K562 (cell line): ENCODE data around the gene PLCL2. TPM values are rescaled to one million over a fixed set of nuclear protein-coding genes. Genes with fewer than 3 reads are reported as not detected.
A peak's percentile ranks its signal among the peaks of the same experiment; 100 is the strongest.

Source experiments
- ATAC-seq: fragments of 200-7000 bp; cut with Tn5 transposase; 3 replicates; pipeline ENCODE4 v1.9.1; 2020; ENCODE audit warnings: moderate library complexity
- BruUV-seq: library from RNA; stranded (reverse); fragments of 400-500 nt; replicated peaks from 2 replicates; lab custom pipeline; 2021; lab: Mats Ljungman, UMichigan
- CTCF ChIA-PET: fragments of 300-600 bp; formaldehyde crosslinking; extraction: SDS; loops from one replicate; lab custom pipeline; 2021; ENCODE audit warnings: low intra/inter-chr PET ratio; lab: Yijun Ruan, JAX
- POLR2A ChIA-PET: fragments of 300-600, 350-650 bp; sonication (Branson Sonifier 250); formaldehyde crosslinking; extraction: SDS; loops from one replicate; lab custom pipeline; 2021; ENCODE audit warnings: antibody characterized with exemption, inconsistent platforms; lab: Yijun Ruan, JAX
- DNase-seq, 4 experiments: peaks; one replicate each; pipeline versions ENCODE4 v3.0.0 to v3.0.0-alpha.2; 2011 to 2018; ENCODE audit warnings: low spot score in 3 of 4, mixed read lengths in 3 of 4; ENCODE audit errors: extremely low read depth in 1 of 4
- FAIRE-seq: peaks from 2 replicates; lab custom pipeline; 2011; peaks lifted over from hg19 to GRCh38; lab: Jason Lieb, UNC
- H2AFZ ChIP-seq: 2 replicates; pipeline ENCODE4 v1.6.0; 2011; ENCODE audit warnings: low read depth, low read length, control low read depth, inconsistent platforms
- H3K27ac ChIP-seq: fragments of 200-600 bp; 3 replicates; pipeline ENCODE4 v1.8.0; 2011; ENCODE audit warnings: low read depth, mild to moderate bottlenecking, control low read depth, inconsistent platforms, low read length, moderate library complexity, mixed read lengths; ENCODE audit errors: extremely low read depth
- H3K27me3 ChIP-seq, 2 experiments: fragments of 300-600 bp in 1 of 2; 2 replicates in 1 of 2; 3 replicates in 1 of 2; pipeline versions ENCODE4 v1.6.0 to v1.8.0; 2011; ENCODE audit warnings: inconsistent platforms in 2 of 2, low read length in 2 of 2, mild to moderate bottlenecking in 1 of 2, mixed read lengths in 1 of 2, moderate library complexity in 1 of 2; ENCODE audit not compliant: control insufficient read depth in 2 of 2, insufficient read depth in 2 of 2
- H3K36me3 ChIP-seq: fragments of 300-600 bp; 3 replicates; pipeline ENCODE4 v1.8.0; 2011; ENCODE audit warnings: mild to moderate bottlenecking, low read length, inconsistent platforms; ENCODE audit not compliant: control insufficient read depth, insufficient read depth
- H3K4me1 ChIP-seq, 2 experiments: fragments of 200-600 bp in 1 of 2; replicated peaks in 1 of 2; 2 replicates in 1 of 2; 3 replicates in 1 of 2; pipeline versions ENCODE4 v1.5.1 to v1.8.0; 2011; ENCODE audit warnings: inconsistent platforms in 2 of 2, low read length in 2 of 2, mild to moderate bottlenecking in 1 of 2, mixed read lengths in 1 of 2, moderate library complexity in 1 of 2; ENCODE audit not compliant: control insufficient read depth in 2 of 2, insufficient read depth in 2 of 2
- H3K4me2 ChIP-seq: 2 replicates; pipeline ENCODE4 v1.6.1; 2011; ENCODE audit warnings: low read length, control low read depth, inconsistent platforms, mixed read lengths; ENCODE audit not compliant: insufficient read depth
- H3K4me3 ChIP-seq: fragments of 200-600 bp; sonication (generic), shearing (Covaris generic); 2 replicates; pipeline ENCODE4 v1.5.1; 2016; ENCODE audit warnings: control low read depth, inconsistent platforms
- H3K79me2 ChIP-seq: fragments of 200-600 bp; 3 replicates; pipeline ENCODE4 v1.8.0; 2011; ENCODE audit warnings: low read length, inconsistent platforms; ENCODE audit not compliant: control insufficient read depth, insufficient read depth
- H3K9ac ChIP-seq, 2 experiments: 2 replicates each; pipeline versions ENCODE4 v1.6.0 to v1.6.1; 2011; ENCODE audit warnings: low read depth in 2 of 2, low read length in 2 of 2, control low read depth in 1 of 2, inconsistent platforms in 1 of 2, mild to moderate bottlenecking in 1 of 2, mixed read lengths in 1 of 2; ENCODE audit not compliant: insufficient read depth in 1 of 2
- H3K9me1 ChIP-seq: one replicate; pipeline ENCODE4 v1.6.0; 2011; ENCODE audit warnings: inconsistent platforms, mild to moderate bottlenecking, low read length, moderate library complexity; ENCODE audit not compliant: control insufficient read depth, insufficient read depth
- H3K9me3 ChIP-seq: replicated peaks from 2 replicates; pipeline ENCODE4 v1.5.1; 2011; ENCODE audit warnings: low read depth, low read length, inconsistent platforms; ENCODE audit not compliant: control insufficient read depth, insufficient read depth
- H4K20me1 ChIP-seq: replicated peaks from 2 replicates; pipeline ENCODE4 v1.6.1; 2011; ENCODE audit warnings: low read length, inconsistent platforms, mixed read lengths; ENCODE audit not compliant: control insufficient read depth, insufficient read depth
- ARID1B ChIP-seq: fragments of 450-650 bp; IDR thresholded peaks from 2 replicates; pipeline ENCODE4 v1.6.1; 2016; ENCODE audit warnings: antibody characterized with exemption, mild to moderate bottlenecking, inconsistent platforms
- ARID4B ChIP-seq: sonication (generic); formaldehyde crosslinking; IDR thresholded peaks from 2 replicates; pipeline ENCODE4 v1.8.0; 2022; ENCODE audit warnings: mild to moderate bottlenecking, missing genetic modification reagents
- CBX3 ChIP-seq, 2 experiments: IDR thresholded peaks; 1 replicate in 1 of 2; 2 replicates in 1 of 2; pipeline ENCODE4 v1.6.1; 2012; ENCODE audit warnings: inconsistent platforms in 2 of 2, low read length in 2 of 2, borderline replicate concordance in 1 of 2, control low read depth in 1 of 2
- DNMT1 ChIP-seq: fragments of 450-650 bp; IDR thresholded peaks from 2 replicates; pipeline ENCODE4 v1.6.1; 2016; ENCODE audit warnings: antibody characterized with exemption, mild to moderate bottlenecking
- EP300 ChIP-seq: IDR thresholded peaks from 2 replicates; pipeline ENCODE4 v1.6.1; 2012; ENCODE audit warnings: low read length, improper control_type of control experiment
- SMARCA4 ChIP-seq: fragments of 450-650 bp; IDR thresholded peaks from 2 replicates; pipeline ENCODE4 v1.6.1; 2016
- SRSF1 ChIP-seq: fragments of 200-400 bp; formaldehyde crosslinking; IDR thresholded peaks from 2 replicates; pipeline ENCODE4 v1.6.1; 2017; ENCODE audit warnings: mild to moderate bottlenecking, low read depth, low read length, moderate library complexity
- TAL1 ChIP-seq: fragments of 450-650 bp; IDR thresholded peaks from 2 replicates; pipeline ENCODE4 v1.6.1; 2016; ENCODE audit warnings: mild to moderate bottlenecking
- TCF3 ChIP-seq: sonication (generic); formaldehyde crosslinking; IDR thresholded peaks from 2 replicates; pipeline ENCODE4 v1.4.0; 2020; ENCODE audit warnings: mild to moderate bottlenecking, missing genetic modification reagents
- ZNF764 ChIP-seq: fragments of 250-450 bp; sonication (Bioruptor Pico); IDR thresholded peaks from 2 replicates; pipeline ENCODE4 v1.4.0; 2020; ENCODE audit warnings: low read depth, mild to moderate bottlenecking, moderate library complexity
- WGBS: fragments of 100-300 bp; shearing (Covaris generic); methylation state at CpG from one replicate; pipeline ENCODE4 v1.1.6; 2016; ENCODE audit warnings: low coverage, mixed read lengths; ENCODE audit not compliant: insufficient coverage; ENCODE audit errors: missing lambda C conversion rate; 5-methylcytosine and 5-hydroxymethylcytosine counted together
- in situ Hi-C: fragments of 300-500 bp; cut with MboI; formaldehyde crosslinking; loops from 4 replicates; pipeline ENCODE4 v1.15.0; 2018; ENCODE audit warnings: inconsistent platforms, mixed read lengths
- intact Hi-C: fragments of 100-400 bp; cut with micrococcal nuclease; formaldehyde crosslinking; loops from 2 replicates; pipeline ENCODE4 v1.14.2; 2022
- polyA plus RNA-seq, 8 experiments: library from polyadenylated mRNA; depleted of rRNA in 4 of 8; stranded (reverse) in 5 of 8; unstranded in 3 of 8; fragments of >200 nt; fragmentation: Nextera tagmentation in 2 of 8; fragmentation: Illumina TruSeq in 1 of 8; extraction: Ambion mirVana in 2 of 8; extraction: Trizol in 1 of 8; gene quantifications; 2 replicates each; pipeline versions ENCODE4 v1.2.1 to v1.2.3, GENCODE V29; 2011 to 2014; ENCODE audit warnings: inconsistent platforms in 1 of 8, missing spikeins in 1 of 8
- total RNA-seq, 7 experiments: library from RNA; depleted of rRNA in 6 of 7; stranded (reverse); fragments of >200 nt in 6 of 7; fragmentation: Illumina TruSeq in 2 of 7; extraction: Trizol in 2 of 7; gene quantifications; 2 replicates each; pipeline versions ENCODE4 v1.2.1 to v1.2.3, GENCODE V29; 2011 to 2021; ENCODE audit warnings: low replicate concordance in 1 of 7
- TF ChIP-seq, protein P1 (sequence below): fragments of 250-450 bp; sonication (Bioruptor Pico); IDR thresholded peaks from 2 replicates; pipeline ENCODE4 v1.5.0; 2021; ENCODE audit warnings: mild to moderate bottlenecking, borderline replicate concordance

Gene PLCL2
- total and polyA plus RNA-seq, 9 of the 15 experiments (the other 6 are each of a cell fraction or from before 2014, with no cell fraction given): 0.03 to 0.18 (median 0.11) TPM; not detected in 2

GRCh38 chr3:16908016-16908807 is 23.5 kb downstream of the PLCL2 start (continued):
- TF ChIP-seq, protein P1, sequence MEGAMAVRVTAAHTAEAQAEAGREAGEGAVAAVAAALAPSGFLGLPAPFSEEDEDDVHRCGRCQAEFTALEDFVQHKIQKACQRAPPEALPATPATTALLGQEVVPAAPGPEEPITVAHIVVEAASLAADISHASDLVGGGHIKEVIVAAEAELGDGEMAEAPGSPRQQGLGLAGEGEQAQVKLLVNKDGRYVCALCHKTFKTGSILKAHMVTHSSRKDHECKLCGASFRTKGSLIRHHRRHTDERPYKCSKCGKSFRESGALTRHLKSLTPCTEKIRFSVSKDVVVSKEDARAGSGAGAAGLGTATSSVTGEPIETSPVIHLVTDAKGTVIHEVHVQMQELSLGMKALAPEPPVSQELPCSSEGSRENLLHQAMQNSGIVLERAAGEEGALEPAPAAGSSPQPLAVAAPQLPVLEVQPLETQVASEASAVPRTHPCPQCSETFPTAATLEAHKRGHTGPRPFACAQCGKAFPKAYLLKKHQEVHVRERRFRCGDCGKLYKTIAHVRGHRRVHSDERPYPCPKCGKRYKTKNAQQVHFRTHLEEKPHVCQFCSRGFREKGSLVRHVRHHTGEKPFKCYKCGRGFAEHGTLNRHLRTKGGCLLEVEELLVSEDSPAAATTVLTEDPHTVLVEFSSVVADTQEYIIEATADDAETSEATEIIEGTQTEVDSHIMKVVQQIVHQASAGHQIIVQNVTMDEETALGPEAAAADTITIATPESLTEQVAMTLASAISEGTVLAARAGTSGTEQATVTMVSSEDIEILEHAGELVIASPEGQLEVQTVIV (CRISPR knock-in tag): no peak
- TF ChIP-seq, all 486 proteins: peak for 0

GRCh38 chr3:16908896-16909295 is 24.1 kb downstream of the PLCL2 start:
- no peak for DNase-seq
- ATAC-seq: peak; percentile 51; the same call in 2 of the 3 replicates
- BruUV-seq: no TSS peak
- Histone ChIP-seq H3K4me2 (no peak overlapping the region), H3K79me2 (no peaks in the 10 kb centered on the region), H3K27me3 (no peaks in the 10 kb centered on the region; a peak in 1 of 5 replicates), H2AFZ (no peak overlapping the region), H3K4me3 (no peak overlapping the region), H3K4me1 (peaks cover 0 to 8% of the 10 kb centered on the region in 2 experiments; a peak in 4 of 5 replicates), H3K27ac (no peak overlapping the region), H3K9ac (no peak overlapping the region), H3K9me3 (no peaks in the 10 kb centered on the region), H3K9me1 (no peaks in the 10 kb centered on the region), H3K36me3 (no peaks in the 10 kb centered on the region), H4K20me1 (no peaks in the 10 kb centered on the region)
- intact Hi-C loops (no loop called here), in situ Hi-C loops (loop anchor here (25.0 kb wide), 1 partner anchor 503 kb away; no protein-coding TSS in a partner anchor)
- 0% methylated on average over 2 of the region's 2 CpGs for WGBS
- no peak for FAIRE-seq
- POLR2A ChIA-PET: interaction anchor here (0.6 to 1.3 kb wide), 2 partner anchors 11 to 12 kb away, joined by 3 to 5 read pairs; no protein-coding TSS in a partner anchor
- CTCF ChIA-PET: no interaction called here
- peak; percentile 60 for TF ChIP-seq TCF3 (CRISPR knock-in tag)
- no peak for TF ChIP-seq ZNF764 (CRISPR knock-in tag)
- TF ChIP-seq EP300: no peak
- no peak for TF ChIP-seq CBX3 (IDR thresholded peaks at IDR 0.05; ENCODE audit: borderline replicate concordance in 1 of 2, low read length in 2 of 2)
- no peak for TF ChIP-seq DNMT1
- no peak for TF ChIP-seq ARID4B
- peak; percentile 72 for TF ChIP-seq TAL1
- peak; percentile 62 for TF ChIP-seq ARID1B
- TF ChIP-seq SRSF1: no peak
- peak; percentile 42; the same call in 1 of the 2 replicates for TF ChIP-seq SMARCA4
